GM12892 (cell line): ENCODE measurements around the gene TSEN2.
A peak's percentile ranks its signal among the peaks of the same experiment; 100 is the strongest.

Experiments used
- DNase-seq: peaks from one replicate; pipeline ENCODE4 v3.0.0; 2011; ENCODE audit not compliant: insufficient read length
- FAIRE-seq: peaks from 2 replicates; lab custom pipeline; 2011; peaks lifted over from hg19 to GRCh38; lab: Jason Lieb, UNC
- POLR2A ChIP-seq: IDR thresholded peaks from 2 replicates; pipeline ENCODE4 v1.6.1; 2011; ENCODE audit warnings: low read depth, low read length, control low read depth
- POLR2AphosphoS5 ChIP-seq: IDR thresholded peaks from 2 replicates; pipeline ENCODE4 v1.6.1; 2011; ENCODE audit warnings: low read depth, low read length, control low read depth
- TAF1 ChIP-seq: IDR thresholded peaks from 2 replicates; pipeline ENCODE4 v1.6.1; 2011; ENCODE audit warnings: low read depth, mild to moderate bottlenecking, control low read depth, low read length, borderline replicate concordance

The TSEN2 gene

GRCh38 chr3:12556314-12556689 is 72.0 kb downstream of the TSEN2 start:
- no peak for DNase-seq
- FAIRE-seq, result no peak
- TF ChIP-seq POLR2AphosphoS5, result no peak

- FAIRE-seq (peak; percentile 96), DNase-seq (peak; percentile 69)
- TF ChIP-seq POLR2A, result peak; percentile 97
- TF ChIP-seq TAF1, result peak; percentile 91
- TF ChIP-seq POLR2AphosphoS5, result peak; percentile 97
Measured at GRCh38 chr3:12556690-12557472, 72.6 kb downstream of the TSEN2 start, which contains the start of gene MKRN2. TSS of gene MKRN2 (plus strand) at chr3:12557087. CDS start at chr3:12557151, 64 bp downstream.

GRCh38 chr3:12557473-12558100 is 73.3 kb downstream of the TSEN2 start:
- DNase-seq, result no peak
- FAIRE-seq, result peak; percentile 69
- TF ChIP-seq POLR2A (no peak), POLR2AphosphoS5 (no peak), TAF1 (no peak)

- FAIRE-seq (no peak), DNase-seq (no peak)
- no peak for TF ChIP-seq TAF1
- TF ChIP-seq POLR2A, result no peak
- no peak for TF ChIP-seq POLR2AphosphoS5
Measured at GRCh38 chr3:12558706-12559105, 74.4 kb downstream of the TSEN2 start.

- FAIRE-seq (peak; percentile 5), DNase-seq (no peak)
- TF ChIP-seq TAF1 (no peak), POLR2AphosphoS5 (no peak), POLR2A (no peak)
Measured at GRCh38 chr3:12559520-12559919, 75.2 kb downstream of the TSEN2 start.

GRCh38 chr3:12560505-12561190 is 76.4 kb downstream of the TSEN2 start:
- FAIRE-seq (peak; percentile 81), DNase-seq (no peak)
- TF ChIP-seq TAF1, result peak; percentile 28
- peak; percentile 61 for TF ChIP-seq POLR2A
- TF ChIP-seq POLR2AphosphoS5, result 0 out of 2 replicates have a peak, but pooled peaks have one; percentile 54

- no peak for TF ChIP-seq POLR2A
- FAIRE-seq, result no peak
- DNase-seq, result no peak
Measured at GRCh38 chr3:12561397-12561796, 77.1 kb downstream of the TSEN2 start.

GRCh38 chr3:12562451-12562850 is 78.2 kb downstream of the TSEN2 start:
- FAIRE-seq (no peak), DNase-seq (no peak)
- no peak for TF ChIP-seq TAF1
- no peak for TF ChIP-seq POLR2A
- no peak for TF ChIP-seq POLR2AphosphoS5

- DNase-seq (no peak), FAIRE-seq (no peak)
- TF ChIP-seq POLR2A (no peak), POLR2AphosphoS5 (no peak), TAF1 (no peak)
Measured at GRCh38 chr3:12566976-12567375, 82.7 kb downstream of the TSEN2 start.

GRCh38 chr3:12568747-12569146 is 84.5 kb downstream of the TSEN2 start:
- FAIRE-seq, result no peak
- TF ChIP-seq TAF1, result no peak
- TF ChIP-seq POLR2A, result no peak
- TF ChIP-seq POLR2AphosphoS5, result no peak
- no peak for DNase-seq

- FAIRE-seq (no peak), DNase-seq (no peak)
- TF ChIP-seq POLR2AphosphoS5, result no peak
Measured at GRCh38 chr3:12569836-12570235, 85.6 kb downstream of the TSEN2 start.

- DNase-seq (no peak), FAIRE-seq (no peak)
- TF ChIP-seq POLR2A (no peak), POLR2AphosphoS5 (no peak), TAF1 (no peak)
Measured at GRCh38 chr3:12571986-12572385, 87.7 kb downstream of the TSEN2 start.
